Occipital lobe (tissue), 2 donors: ENCODE results near the gene PITRM1. TPM values are rescaled to one million over a fixed set of nuclear protein-coding genes. Genes with fewer than 3 reads are reported as not detected.
"Not testable (repeated sequence)": the region's sequence is repeated elsewhere in the genome, so short reads cannot be mapped to it uniquely, and the experiment has no call there.

Experiments used
- DNase-seq: peaks from one replicate; lab custom pipeline; 2025; lab: John Stamatoyannopoulos, UW
- total RNA-seq: library from RNA; depleted of rRNA; stranded (reverse); fragments of >200 nt; gene quantifications from one replicate; pipeline ENCODE4 v1.2.3, GENCODE V29; 2014

The PITRM1 gene
- total RNA-seq, 1 donor from 2014 or later: 38.8 TPM

DNA sequence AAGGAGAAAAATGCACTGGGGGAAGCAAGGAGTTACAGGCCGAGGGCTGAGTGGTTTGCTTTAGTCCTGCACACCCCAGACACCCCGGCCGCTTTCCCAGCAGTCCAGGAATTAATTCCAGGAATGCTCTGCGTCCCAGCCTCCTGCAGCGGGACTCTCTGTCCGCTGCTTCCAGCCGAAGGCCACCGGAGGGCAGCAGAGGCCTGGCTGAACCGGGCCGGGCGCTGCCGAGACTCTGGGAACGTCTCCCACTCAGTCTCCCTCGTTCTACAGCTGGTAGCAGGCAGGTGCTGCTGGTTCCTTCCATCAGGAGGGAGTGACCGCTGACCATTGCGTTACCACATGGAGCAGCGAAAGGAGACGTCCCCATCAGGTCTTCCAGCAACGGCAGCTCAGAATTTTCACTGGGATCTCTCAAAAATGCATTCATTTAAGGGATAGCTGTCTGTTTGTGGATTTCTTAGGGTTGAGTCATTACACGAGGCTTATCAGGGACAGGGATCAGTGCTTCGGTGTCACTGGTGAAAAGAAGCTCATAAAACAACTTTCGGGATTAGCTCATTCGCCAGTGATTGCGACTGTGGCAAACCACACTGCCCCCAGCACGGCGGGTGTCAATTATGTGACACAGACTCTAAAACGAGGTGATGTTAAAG is 24.9 kb upstream of the PITRM1 start:
- DNase-seq: peak; percentile 73

GRCh38 chr10:3196958-3197347 is 24.4 kb upstream of the PITRM1 start:
- DNase-seq: no peak

DNA sequence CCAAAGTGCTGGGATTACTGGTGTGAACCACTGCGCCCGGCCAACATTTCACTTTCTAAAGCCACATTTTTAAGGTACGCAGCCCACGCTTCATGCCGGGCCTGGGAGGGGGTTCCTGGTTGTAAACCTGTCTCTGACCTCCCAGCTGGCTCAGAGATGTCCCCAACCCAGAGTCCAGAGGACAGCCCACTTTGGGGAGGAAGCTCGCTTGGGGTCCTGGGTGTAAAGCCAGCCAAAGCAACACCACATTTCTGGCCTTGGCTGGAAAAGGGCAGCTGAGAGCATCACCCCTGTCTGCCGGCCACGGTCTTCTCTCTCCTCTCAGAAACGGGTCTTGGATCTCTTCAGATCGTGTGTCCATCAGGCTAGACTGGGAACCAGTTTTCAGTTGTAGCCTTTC is 23.9 kb upstream of the PITRM1 start:
- no peak for DNase-seq

GRCh38 chr10:3195726-3196125 is 23.1 kb upstream of the PITRM1 start:
- DNase-seq: no peak

- DNase-seq: no peak
Measured at GRCh38 chr10:3195286-3195685, 22.7 kb upstream of the PITRM1 start.

GRCh38 chr10:3194871-3195270 is 22.3 kb upstream of the PITRM1 start:
- DNase-seq: no peak

GRCh38 chr10:3193751-3194150 is 21.2 kb upstream of the PITRM1 start:
- no peak for DNase-seq

DNA sequence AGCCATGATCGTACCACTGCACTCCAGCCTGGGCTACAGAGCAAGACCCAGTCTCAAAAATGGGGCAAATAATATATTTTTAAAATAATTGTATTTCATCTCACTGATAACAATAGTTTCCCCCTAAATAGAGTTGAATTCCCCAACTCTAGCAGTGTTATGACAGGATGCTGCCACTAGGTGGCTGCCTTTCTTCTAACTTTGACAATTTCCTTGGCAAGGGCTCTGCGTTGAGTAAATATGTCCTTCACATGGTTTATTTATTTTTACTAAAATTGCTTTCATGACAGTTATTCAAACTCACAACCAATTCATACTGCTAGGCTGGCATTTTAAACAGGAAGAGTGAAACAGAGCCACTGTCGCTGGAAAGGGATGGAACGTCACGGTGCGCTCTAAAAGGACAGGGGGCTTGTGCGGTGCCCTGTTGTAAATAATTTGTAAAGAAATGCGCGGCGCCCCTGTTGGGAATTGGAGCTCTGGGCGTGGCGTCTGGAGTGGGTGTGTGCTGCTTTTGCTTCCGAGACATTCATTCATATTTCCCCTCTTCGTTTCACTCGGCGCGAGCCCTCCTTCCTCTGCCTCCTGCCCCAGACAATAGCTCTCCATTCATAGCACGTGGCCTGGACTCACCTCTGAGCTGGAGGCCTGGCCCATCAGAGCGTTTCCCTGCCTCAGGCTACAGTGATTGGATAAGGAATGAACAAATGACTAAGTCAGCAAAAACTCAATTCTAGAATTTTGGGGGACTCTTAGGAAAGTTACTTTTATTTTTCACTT is 20.5 kb upstream of the PITRM1 start:
- no peak for DNase-seq

DNA sequence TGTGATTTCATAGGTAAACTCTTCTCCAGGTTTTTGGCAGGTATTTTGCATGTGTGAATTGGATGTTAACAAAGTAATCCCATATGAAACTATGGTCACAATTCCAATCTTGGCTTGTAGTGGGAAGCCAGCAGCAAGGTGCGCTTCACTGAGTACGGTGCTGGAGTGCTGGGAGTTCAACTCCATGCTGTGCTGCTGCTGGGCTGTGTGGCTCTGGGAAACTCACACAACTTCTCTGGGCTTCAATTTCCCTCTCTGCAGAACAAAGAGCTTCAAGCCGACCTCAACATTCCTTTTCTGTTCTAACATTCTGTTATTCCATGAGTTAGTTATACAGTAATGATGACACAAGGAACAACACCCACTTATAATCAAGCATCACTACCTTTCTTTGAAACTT is 18.2 kb upstream of the PITRM1 start:
- DNase-seq: no peak

GRCh38 chr10:3187229-3187628 is 14.6 kb upstream of the PITRM1 start:
- not testable (repeated sequence) for DNase-seq

DNA sequence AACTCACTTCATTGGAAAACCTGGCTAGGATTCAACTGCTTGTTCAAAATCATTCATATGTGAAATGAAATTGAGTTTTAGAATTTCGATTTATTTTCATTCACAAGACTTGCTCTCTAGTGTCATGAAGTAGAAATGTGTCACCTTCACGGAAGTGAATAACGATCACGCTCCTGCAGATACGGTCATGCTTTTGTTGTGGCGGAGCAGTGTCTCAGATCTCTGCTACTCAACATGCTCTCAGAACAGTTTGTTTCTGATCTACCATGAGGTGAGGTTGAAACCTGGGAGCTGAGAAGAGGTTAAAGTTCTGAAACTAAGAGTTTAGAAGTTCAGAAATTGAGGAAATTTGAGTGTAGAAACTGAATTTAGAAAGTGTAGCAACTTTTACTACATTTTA is 13.8 kb upstream of the PITRM1 start:
- no peak for DNase-seq

- DNase-seq: no peak
Measured at GRCh38 chr10:3185386-3185785, 12.8 kb upstream of the PITRM1 start.

- DNase-seq: no peak
Measured at GRCh38 chr10:3180355-3181025, 7.9 kb upstream of the PITRM1 start.

- no peak for DNase-seq
Measured at GRCh38 chr10:3179174-3179573, 6.6 kb upstream of the PITRM1 start.

- DNase-seq: no peak
Measured at GRCh38 chr10:3178042-3178441, 5.5 kb upstream of the PITRM1 start.

GRCh38 chr10:3173171-3173878 is 743 bp upstream of the PITRM1 start:
- no peak for DNase-seq

DNA sequence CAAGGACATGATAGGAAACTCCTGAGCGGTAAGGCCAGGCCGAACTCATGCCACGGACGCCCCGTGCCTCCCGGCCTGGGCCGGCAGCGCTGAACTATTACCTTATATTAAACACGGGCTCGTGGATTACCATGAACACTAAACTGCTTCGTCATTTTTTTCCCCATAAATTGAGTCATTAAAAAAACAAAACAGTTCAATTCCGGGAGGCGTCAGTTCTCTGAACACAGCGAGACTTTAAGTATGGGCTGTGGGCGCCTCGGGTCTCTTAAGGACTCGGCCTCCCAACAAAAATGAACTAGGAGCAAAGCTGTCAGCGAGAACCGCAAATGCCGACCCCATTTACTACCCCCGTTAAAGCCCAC is 519 bp downstream of the PITRM1 start:
- DNase-seq: no peak

DNA sequence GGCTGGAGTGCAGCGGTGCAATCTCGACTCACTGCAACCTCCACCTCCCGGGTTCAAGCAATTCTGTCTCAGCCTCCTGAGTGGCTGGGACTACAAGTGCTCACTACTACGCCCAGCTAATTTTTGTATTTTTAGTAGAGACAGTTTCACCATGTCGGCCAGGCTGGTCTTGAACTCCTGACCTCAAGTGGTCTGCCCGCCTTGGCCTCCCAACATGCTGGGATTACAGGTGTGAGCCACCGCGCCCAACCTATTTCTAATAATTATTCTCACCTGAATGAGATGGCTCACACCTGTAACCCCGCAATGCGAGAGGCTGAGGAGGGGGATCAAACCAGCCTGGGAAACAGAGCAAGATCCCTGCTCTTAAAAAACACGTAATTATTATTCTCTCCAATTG is 1.1 kb downstream of the PITRM1 start:
- not testable (repeated sequence) for DNase-seq

GRCh38 chr10:3169673-3170072 is 2.9 kb downstream of the PITRM1 start:
- no peak for DNase-seq

DNA sequence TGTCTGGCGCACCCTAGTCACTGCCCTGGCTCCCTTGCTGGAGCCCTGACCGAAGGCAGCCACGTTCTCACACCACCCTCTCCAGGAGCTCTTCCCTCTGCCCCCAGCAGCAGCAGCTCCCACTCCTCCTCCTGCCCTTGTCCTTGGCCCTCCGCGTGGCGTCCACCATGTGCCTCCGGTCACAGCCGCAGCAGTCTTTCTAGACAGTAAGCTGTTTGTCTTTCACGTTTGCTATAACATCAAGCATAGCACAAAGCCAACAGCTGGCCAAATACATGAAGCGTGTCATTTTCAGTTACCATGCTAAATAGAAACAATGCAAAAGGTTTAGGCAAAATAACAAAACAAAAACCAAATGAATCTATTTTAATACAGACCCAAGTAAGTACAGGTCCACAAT is 3.3 kb downstream of the PITRM1 start:
- DNase-seq: no peak

DNA sequence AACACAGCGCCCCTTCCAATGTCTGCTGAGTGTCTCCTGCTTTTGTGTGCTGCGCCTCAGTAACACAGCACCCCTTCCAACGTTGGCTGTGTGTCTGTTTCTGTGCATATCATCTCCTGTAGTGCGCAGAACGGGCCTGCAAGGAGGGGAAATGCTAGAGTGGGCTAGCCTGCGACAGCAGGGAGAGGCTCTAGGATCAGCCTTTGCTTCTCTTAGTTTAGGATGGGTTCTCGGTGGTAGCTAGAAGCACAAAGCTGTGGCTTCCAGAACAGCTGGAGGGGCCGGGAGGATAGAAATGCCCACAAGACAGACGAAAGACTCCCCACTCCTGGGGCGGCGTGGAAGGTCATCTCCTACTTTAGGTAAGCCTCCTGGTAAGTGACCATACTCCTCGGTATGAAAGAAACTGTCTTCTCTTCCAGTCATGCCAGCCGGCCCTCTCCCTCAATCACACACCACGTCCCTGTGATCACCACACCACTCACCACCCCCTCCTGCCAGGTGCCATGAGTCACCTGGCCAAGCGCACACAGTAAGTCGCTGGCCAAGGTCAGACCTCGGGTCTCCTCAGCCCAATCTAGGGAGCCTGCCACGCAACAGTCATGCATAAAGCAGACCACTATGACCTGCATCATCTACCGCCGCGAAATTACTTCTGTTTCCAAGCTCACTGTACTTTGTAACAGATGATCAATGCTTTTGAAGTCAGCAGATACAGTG is 4.8 kb downstream of the PITRM1 start:
- no peak for DNase-seq
